HG02678 (cell line): Measurements from ENCODE around the gene NRROS.
A peak's percentile ranks its signal among the peaks of the same experiment; 100 is the strongest.

Experiments used
- ATAC-seq: cut with Tn5 transposase; IDR thresholded peaks from one replicate; pipeline ENCODE4 v1.9.1; 2021; ENCODE audit warnings: mild to moderate bottlenecking, moderate library complexity; ENCODE audit not compliant: unreplicated experiment

The NRROS gene

DNA sequence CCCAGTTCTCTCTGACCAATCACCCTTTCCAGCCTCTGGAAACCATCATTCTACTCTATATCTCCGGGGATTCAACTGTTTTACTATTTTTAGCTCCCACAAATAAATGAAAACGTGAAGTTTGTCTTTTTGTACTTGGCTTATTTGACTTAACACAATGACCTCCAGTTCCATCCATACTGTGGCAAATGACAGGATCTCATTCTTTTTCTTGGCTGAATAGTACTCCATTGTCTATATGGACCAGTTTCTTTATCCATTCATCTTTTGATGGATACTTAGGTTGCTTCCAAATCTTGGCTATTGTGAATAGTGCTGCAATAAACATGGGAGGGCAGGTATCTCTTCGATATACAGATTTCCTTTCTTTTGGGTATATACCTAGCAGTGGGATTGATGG is 34.1 kb downstream of the NRROS start:
- no peak for ATAC-seq

DNA sequence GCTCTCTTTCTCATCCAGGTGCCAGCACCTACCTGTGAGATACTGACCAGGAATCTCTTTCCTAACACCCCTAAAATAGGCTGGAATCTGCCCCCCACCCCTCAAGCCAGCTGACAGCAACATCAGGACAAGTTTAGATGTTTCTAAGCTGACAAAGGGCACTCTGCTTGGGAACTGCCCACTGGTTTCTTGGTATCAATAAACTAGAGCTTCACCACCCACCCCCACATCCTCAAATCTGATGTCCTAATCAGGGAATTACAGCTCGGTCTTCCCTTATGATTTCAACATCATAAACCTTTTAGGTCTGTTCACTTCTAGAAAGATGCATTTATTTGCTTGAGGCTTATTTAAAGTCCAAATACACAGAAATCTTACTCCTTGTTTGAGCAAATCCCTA is 37.9 kb downstream of the NRROS start:
- no peak for ATAC-seq

DNA sequence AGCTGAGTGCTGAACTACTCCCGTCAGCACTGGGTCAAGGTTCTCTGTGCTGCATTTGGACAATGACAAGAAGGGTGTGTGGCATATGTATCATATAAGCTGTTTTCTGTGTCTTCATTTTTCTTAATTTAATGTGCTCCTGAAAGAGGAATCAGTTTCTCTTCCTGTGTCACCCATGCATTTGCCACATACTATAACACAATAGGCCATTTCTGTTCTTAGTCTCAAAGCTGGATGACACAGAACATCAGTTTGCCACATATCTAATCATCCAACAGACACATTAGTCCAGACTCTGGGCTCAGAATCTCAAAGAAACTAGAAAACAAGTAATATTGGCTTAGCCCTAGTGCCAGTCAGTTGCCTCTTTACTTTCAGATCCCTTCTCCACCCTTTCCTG is 38.4 kb downstream of the NRROS start:
- ATAC-seq: no peak

DNA sequence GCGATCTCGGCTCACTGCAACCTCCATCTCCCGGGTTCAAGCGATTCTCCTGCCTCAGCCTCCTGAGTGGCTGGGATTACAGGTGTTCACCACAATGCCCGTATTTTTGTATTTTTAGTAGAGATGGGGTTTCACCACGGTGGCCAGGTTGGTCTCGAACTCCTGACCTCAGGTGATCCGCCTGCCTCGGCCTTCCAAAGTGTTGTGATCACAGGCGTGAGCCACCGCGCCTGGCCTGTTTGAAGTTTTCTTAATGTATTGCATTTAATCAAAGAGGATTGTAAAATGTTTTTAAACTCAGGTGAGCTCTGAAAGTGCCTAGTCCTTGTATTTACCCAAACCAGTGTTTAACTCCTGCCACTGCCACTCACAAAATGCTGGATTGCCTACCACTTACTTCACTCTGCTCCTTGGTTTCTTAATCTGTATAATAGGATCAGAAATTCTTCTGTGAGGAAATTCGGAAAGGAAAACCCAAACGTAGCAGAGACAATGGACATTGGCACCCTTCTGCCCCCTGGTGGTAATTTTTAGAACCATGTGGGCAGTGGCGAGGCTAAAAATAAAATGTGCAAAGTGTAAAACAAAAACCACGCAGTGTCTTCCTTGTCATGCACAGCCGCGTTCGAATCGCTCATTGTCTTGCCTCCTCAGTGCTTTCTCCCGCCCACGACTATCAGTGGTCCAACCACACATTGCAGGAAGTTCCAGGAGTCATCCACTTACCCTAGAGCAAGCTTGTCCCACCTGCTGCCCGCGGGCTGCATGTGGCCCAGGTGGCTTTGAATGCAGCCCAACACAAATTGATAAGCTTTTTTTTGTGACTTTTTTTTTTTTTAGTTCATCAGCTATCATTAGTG is 45.3 kb downstream of the NRROS start:
- ATAC-seq: peak; percentile 93

DNA sequence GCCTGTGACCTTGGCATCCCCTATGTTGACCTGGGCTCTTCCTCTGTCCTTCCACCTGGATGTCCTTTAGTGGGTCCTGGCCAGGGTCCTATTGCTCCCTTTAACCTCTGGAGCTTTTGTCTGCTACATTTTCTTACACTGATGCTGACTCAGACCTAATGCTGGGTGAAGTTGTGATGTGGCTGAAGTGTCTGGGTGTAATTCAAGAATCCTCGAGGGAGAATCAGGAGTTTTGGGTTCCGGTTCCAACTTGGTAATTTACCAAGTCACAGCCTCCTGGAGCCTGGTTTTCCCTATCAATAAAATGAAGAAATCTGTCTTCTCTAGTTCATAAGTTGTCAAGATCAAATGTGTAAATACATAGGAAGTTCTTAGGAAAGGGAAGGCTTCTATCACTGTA is 46.9 kb downstream of the NRROS start:
- ATAC-seq: no peak

DNA sequence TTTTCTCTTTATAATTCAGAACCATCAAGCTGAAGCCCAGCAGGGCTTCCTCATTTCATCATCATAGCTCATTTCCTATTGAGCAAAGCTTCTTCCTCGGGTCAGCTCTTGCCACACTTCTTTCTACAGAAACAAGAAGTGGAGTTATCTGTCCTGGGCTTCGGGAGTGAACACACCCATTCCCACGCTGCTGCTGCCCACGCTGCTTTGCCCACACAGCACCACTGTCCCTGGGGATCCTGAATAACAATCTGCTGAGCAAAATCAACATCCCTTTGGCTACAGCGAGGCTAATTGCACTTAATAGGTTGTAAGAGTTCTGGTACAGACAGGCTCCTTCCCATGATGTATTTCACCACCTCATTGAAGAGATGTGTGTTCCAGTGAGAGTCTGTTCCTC is 48.9 kb downstream of the NRROS start:
- ATAC-seq: no peak

DNA sequence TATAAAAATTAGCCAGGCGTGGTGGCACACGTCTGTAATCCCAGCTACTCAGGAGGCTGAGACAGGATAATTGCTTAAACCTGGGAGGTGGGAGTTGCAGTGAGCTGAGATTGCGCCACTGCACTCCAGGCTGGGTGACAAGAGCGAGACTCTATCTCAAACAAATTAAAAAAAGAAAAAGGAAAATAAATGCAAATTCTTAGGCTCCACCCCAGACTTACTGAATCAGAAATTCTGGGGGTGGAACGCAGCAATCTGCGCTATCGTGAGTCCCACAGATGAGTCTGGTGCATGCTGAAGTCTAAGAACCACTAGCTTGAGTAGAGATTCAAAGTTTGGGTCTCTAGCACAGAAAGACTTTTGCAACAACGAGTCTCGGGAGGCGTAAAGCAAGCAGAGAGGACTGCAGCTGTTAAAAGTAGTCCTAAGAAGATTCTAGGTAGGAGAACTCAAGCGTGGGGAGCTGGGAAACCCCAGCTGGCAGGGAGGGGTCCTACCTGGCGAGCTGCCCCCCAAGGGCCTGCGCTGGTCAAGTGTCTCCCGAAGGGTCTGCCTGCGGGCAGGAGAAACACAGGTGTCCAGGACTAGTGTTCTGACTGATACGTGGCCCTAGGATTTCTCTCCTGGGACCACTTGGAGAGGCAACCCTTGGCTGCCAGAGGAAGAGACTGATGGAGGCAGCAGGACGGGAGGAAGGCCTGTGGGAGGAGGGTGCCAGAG is 50.6 kb downstream of the NRROS start:
- ATAC-seq: no peak

DNA sequence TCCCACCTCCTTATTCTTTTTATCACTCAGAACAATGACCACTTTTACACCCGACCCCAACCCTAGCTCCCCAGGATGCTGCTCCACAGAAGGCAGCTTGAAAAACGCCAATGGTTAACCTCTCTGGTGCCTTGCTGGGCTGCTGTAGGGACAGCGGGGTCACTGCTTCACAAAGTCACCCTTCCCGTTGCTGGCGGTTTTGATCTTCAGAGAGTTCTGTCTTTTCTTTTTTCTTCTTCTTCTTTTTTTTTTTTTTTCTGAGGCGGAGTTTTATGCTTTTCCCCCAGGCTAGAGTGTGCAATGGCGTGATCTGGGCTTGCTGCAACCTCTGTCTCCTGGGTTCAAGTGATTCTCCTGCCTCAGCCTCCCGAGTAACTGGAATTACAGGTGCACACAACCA is 51.9 kb downstream of the NRROS start:
- ATAC-seq: no peak

DNA sequence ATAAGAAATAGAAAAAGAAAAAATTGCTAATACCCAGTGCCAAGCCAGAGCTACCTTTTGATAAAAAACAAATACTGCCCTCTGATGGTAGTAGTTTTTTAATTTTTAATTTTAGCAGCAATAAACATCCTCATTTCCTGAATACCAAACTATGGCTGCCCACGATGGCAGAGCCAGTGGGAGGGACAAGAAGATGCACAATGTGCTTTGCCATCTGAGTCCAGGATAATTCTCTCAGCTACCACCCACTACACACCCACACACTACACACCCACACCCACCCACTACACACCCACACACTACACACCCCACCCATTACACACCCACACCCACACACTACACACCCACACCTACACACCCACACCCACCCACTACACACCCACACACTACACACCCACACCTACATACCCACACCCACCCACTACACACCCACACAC is 54.7 kb downstream of the NRROS start:
- no peak for ATAC-seq

DNA sequence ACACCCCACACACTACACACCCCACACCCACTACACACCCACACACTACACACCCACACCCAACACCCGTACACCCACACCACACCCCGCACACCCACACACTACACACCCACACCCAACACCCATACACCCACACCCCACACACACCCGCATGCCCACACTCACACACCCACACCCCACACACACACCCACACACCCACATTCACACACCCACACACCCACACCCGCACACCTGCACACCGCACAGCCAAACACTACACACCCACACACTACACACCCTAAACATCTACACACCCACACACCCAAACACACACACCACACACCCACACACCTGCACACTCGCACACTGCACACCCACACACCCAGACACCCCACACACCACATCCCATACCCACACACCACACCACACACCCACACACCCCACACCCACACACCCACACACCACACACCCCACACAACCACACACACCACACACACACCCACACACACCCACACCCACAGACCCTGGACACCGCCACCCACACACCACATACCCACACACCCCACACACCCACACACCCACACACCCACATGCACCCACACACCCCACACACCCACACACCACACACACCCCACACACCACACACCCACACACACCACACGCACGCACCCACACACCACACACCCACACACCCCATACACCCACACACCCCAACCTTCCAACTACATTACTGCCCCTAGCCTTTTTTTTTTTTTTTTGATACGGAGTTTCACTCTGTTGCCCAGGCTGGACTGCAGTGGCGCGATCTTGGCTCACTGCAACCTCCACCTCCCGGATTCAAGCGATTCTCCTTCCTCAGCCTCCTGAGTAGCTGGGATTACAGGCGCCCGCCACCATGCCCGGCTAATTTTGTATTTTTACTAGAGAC is 55.7 kb downstream of the NRROS start:
- ATAC-seq: no peak

DNA sequence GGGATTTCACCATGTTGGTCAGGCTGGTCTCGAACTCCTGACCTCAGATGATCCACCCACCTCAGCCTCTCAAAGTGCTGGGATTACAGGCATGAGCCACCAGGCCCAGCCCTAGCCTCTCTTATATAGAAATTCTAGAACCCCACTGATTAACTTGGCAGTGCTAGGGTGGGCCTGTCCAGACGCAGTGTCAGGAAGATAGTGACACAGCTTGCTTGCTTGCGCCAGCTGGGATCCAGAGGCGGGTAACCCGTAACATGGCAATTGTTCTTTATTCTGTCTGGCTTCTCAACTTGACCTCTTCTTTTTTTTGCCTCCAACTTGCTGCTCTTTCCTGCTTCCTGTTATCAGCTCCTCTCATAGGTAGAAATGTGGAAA is 56.3 kb downstream of the NRROS start:
- ATAC-seq: no peak

DNA sequence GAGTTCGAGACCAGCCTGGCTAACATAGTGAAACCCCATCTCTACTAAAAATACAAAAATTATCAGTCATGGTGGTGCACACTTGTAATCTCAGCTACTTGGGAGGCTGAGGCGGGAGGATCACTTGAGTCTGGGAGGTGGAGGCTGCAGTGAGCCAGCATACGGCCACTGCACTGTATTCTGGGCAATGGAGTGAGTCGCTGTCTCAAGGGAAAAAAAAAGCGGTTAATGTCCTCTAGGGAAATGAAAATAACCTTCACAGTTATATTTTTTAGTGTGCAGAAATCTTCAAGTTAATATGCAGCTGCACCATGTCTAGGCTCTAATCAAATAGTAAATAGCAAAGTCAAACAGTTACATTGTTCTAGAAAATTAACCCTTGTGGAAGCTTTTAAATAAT is 57.8 kb downstream of the NRROS start:
- no peak for ATAC-seq

DNA sequence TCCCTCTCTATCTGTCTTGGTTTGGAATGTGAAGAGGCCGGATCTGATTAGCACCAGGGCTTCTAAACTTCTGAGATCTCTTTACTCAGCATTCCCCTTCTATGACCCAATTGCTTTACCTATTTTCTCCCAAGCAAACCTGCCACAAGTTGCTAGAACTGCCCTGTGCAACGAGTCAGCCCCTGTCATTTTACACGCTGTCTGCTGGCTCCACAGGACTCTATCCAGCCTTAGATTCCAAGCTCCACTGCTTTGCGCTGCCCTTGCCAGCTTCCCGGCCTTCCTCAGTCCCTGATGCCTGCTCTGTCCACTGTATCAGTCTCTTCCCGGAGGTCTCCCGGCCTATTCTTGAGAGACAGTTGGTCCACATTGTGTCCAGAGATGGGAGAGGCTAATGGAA is 60.3 kb downstream of the NRROS start:
- ATAC-seq: no peak

DNA sequence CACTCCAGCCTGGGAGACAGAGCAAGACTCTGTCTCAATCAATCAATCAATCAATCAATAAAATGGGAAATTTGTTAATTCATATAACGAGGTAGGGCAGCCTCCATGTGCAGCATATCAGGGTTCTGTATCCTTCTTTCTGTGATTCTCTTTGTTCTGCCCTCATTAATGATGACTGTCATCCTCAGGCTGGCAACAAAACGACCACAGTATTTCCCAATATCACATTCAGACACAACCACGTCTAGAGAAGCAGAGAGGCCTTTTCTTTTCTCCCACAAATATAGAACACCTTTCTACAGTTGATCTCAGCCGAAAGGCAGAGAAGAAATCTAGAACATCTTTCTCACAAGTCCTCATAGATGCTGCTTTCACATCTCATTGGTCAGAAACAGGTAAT is 61.3 kb downstream of the NRROS start:
- no peak for ATAC-seq

DNA sequence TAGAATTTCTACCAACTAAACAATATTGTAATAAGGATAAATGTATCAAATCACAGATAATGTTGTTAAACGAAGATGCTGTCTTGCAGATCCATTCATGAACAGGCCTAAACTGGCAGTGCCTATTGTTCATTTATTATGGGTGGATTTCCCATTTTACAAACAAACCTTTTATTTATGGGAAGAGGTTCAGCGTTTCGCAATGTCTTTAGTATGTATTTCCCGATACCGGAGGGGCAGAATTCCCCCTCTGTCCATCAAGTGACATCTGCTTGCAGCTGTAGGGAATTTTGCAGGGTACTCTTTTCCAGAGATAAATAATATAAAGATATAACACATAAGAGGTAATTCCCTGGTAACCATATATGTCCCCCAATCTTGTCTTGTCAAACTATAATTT is 66.8 kb downstream of the NRROS start:
- no peak for ATAC-seq

DNA sequence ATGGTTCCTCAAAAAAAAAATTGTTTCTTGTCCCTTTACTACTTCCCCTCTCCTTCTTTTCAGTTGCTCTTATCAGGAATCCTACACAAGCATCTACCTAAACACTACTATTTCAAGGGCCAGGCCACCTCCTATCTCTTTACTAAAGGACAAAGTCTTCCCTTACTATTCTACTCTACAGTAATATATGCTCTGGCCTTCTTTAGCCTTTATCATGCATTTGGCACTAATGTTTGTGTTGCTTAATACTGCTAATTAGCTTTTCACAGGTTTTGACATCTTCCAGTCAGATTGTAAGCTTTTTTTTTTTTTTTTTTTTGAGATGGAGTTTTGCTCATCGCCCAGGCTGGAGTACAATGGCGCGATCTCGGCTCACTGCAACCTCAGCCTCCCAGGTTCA is 67.2 kb downstream of the NRROS start:
- no peak for ATAC-seq

DNA sequence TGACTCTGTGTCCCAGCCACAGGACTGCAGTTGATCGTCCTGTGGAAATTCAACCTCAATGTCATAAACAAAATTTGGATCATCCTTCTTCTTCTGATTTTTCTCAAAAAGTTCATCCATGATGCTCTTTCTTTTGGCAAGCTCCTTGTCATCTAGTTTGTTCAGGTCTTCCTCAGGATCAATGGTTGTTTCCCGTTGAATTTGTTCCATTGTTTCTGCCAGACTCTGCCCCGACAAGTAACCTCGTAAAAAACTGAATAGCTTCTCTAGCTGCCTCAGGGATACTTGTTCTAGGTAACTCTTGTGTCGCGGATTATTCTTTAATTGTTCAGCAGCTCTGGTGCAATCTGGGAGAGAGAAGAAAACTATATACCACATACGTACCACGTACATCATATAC is 68.1 kb downstream of the NRROS start:
- ATAC-seq: no peak

DNA sequence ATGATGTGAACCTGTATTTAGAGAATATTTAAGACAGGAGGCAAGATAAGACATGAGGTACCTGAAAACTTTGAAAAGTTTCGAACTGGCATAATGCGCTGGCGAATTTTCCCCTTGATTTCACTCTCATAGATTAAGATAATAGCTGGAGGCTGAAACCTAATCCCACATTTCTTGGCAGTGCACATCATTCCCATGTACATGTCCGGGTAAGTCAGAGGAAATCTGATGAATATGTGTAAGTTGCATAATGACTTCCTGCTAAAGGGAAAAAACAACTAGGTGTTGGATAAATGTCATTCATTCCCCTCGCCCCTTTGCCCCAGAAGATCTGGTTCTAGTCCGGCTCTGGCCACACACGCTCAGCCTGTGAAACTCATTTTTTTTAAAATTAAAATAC is 69.0 kb downstream of the NRROS start:
- no peak for ATAC-seq
